Measurements from ENCODE around the gene SLC39A5. TPM values are rescaled to one million over a fixed set of nuclear protein-coding genes. Genes with fewer than 3 reads are reported as not detected.

SLC39A5 gene
- total and polyA plus RNA-seq, 7 donors: 30.0 to 74.0 (median 31.2) TPM; not detected in 4

DNA sequence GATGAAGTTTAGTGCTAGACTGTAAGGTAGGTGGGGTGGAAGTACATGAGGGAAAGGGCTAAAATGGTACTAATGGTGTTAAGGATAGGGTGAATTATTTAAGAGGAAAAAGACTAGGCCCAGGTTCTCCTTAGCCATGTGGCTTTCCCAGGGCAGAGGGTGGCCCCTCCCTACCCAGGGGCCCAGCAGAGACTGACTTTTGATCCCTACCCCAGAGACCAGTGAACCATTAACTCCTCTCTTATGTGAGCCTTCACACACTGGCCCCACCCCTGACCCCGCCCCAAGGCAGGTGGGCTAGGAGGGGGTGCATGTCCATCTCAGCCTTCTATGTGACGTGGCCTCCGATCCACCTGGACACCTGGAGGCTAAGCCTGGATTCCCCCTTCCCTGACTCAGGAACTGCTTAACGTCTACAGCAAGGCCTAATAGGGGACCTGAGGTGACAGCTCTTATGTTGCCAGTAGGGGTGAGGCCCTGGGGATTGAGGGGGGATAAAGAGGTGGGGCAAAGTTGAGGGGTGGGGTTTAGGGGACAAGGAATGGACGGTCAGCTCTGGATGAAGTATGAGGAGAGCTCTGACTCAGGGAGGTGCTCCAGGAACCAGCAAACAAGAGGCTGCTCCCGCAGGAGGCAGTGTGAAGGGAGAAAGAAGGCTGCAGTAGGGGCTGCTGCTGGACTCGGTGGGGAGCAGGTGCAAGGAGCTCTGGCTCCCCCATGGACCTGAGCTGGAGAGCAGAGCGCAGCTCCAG lies 757 bp downstream of the SLC39A5 start:
- DNase-seq: no peak
- Histone ChIP-seq H3K4me1 (no peaks in the 10 kb centered on the region), H3K27me3 (no peaks in the 10 kb centered on the region), H3K4me3 (no peak overlapping the region), H3K27ac (no peak overlapping the region), H3K36me3 (peaks cover 0 to 29% (median 0%) of the 10 kb centered on the region in 4 donors), H3K9me3 (no peaks in the 10 kb centered on the region)
- intact Hi-C loops (cut with DNase I): no loop called here
- TF ChIP-seq POLR2A (IDR thresholded peaks at IDR 0.05) (no peak), EP300 (IDR thresholded peaks at IDR 0.05) (no peak), POLR2AphosphoS5 (IDR thresholded peaks at IDR 0.05) (no peak)
- TF ChIP-seq, protein P1, sequence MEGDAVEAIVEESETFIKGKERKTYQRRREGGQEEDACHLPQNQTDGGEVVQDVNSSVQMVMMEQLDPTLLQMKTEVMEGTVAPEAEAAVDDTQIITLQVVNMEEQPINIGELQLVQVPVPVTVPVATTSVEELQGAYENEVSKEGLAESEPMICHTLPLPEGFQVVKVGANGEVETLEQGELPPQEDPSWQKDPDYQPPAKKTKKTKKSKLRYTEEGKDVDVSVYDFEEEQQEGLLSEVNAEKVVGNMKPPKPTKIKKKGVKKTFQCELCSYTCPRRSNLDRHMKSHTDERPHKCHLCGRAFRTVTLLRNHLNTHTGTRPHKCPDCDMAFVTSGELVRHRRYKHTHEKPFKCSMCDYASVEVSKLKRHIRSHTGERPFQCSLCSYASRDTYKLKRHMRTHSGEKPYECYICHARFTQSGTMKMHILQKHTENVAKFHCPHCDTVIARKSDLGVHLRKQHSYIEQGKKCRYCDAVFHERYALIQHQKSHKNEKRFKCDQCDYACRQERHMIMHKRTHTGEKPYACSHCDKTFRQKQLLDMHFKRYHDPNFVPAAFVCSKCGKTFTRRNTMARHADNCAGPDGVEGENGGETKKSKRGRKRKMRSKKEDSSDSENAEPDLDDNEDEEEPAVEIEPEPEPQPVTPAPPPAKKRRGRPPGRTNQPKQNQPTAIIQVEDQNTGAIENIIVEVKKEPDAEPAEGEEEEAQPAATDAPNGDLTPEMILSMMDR (IDR thresholded peaks at IDR 0.05): no peak
- WGBS, 2 donors: 16 to 62% methylated on average over 8 of the region's 8 CpGs

DNA sequence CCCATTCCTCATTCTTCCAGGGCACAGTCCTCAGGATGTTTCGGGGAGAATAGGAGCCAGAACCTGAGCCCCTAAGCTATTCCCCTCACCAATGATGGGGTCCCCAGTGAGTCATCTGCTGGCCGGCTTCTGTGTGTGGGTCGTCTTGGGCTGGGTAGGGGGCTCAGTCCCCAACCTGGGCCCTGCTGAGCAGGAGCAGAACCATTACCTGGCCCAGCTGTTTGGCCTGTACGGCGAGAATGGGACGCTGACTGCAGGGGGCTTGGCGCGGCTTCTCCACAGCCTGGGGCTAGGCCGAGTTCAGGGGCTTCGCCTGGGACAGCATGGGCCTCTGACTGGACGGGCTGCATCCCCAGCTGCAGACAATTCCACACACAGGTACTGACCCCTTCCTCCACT lies 1.3 kb downstream of the SLC39A5 start:
- Histone ChIP-seq H3K4me1 (no peaks in the 10 kb centered on the region), H3K9me3 (no peaks in the 10 kb centered on the region), H3K4me3 (no peak overlapping the region), H3K27ac (no peak overlapping the region), H3K36me3 (peaks cover 0 to 28% (median 0%) of the 10 kb centered on the region in 4 donors), H3K27me3 (no peaks in the 10 kb centered on the region)
- TF ChIP-seq POLR2A (IDR thresholded peaks at IDR 0.05): no peak
- no peak for TF ChIP-seq POLR2AphosphoS5 (IDR thresholded peaks at IDR 0.05)
- TF ChIP-seq, protein P1 (IDR thresholded peaks at IDR 0.05): no peak
- TF ChIP-seq EP300 (IDR thresholded peaks at IDR 0.05): no peak
- 16 to 70% methylated on average over 11 of the region's 11 CpGs for WGBS, 2 donors
- intact Hi-C loops (cut with DNase I): no loop called here
- no peak for DNase-seq

DNA sequence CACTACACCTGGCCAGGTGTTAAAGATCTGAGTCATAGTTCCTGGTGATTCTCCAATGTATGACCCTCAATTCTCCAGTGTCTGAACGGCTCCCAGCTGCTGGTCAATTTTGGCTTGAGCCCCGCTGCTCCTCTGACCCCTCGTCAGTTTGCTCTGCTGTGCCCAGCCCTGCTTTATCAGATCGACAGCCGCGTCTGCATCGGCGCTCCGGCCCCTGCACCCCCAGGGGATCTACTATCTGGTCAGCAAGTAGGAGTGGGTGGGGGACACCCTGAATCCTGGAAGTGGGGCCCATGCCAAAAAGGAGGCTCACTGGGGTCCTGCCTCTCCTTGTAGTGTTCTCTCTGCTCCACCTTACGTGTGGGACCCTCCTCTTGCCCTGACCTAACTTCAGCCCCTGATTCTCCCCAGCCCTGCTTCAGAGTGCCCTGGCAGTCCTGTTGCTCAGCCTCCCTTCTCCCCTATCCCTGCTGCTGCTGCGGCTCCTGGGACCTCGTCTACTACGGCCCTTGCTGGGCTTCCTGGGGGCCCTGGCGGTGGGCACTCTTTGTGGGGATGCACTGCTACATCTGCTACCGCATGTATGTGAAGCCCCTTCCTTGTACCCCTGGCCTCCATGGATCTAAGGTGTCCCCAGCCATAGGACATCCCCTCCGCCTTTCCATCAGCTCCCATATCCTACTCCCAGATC lies 5.0 kb downstream of the SLC39A5 start:
- no peaks in the 10 kb centered on the region for H3K9me3 ChIP-seq
- H3K4me1 ChIP-seq: no peaks in the 10 kb centered on the region
- no peaks in the 10 kb centered on the region for H3K27me3 ChIP-seq
- no peak overlapping the region for H3K4me3 ChIP-seq
- TF ChIP-seq POLR2AphosphoS5 (IDR thresholded peaks at IDR 0.05) (no peak), EP300 (IDR thresholded peaks at IDR 0.05) (no peak), POLR2A (IDR thresholded peaks at IDR 0.05) (no peak)
- TF ChIP-seq, protein P1 (IDR thresholded peaks at IDR 0.05): no peak
- H3K36me3 ChIP-seq: peaks cover 4 to 32% (median 6%) of the 10 kb centered on the region in 4 donors
- no peak overlapping the region for H3K27ac ChIP-seq
- WGBS, 2 donors: 86 to 88% methylated on average over 16 of the region's 16 CpGs
- intact Hi-C loops (cut with DNase I): no loop called here
- DNase-seq: no peak

DNA sequence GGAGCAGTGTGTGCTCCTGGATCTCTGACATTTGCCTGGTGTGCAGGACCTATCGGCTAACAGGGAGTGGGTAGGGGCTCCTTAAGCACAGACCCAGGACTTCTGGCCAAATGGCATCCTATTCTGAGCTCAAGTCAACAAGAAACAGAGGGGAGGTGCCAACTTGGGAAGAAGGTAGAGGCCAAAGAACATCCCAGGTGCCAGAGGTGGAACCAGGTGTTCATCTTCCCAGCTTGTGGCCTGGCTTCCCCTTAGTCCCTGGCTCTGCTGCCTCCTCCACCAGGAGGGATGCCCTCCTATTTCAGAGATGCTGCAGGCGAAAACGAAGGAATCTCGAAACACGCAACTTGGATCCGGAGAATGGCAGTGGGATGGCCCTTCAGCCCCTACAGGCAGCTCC lies 6.2 kb downstream of the SLC39A5 start:
- peaks cover 8 to 43% (median 14%) of the 10 kb centered on the region in 4 donors for H3K36me3 ChIP-seq
- no peak overlapping the region for H3K4me3 ChIP-seq
- no peaks in the 10 kb centered on the region for H3K4me1 ChIP-seq
- 97% methylated on average over 6 of the region's 6 CpGs for WGBS, 2 donors
- no peak overlapping the region for H3K27ac ChIP-seq
- H3K9me3 ChIP-seq: no peaks in the 10 kb centered on the region
- no peaks in the 10 kb centered on the region for H3K27me3 ChIP-seq
- TF ChIP-seq, protein P1 (IDR thresholded peaks at IDR 0.05): no peak
- TF ChIP-seq POLR2AphosphoS5 (IDR thresholded peaks at IDR 0.05) (no peak), EP300 (IDR thresholded peaks at IDR 0.05) (no peak), POLR2A (IDR thresholded peaks at IDR 0.05) (no peak)
- intact Hi-C loops (cut with DNase I): no loop called here
- no peak for DNase-seq
